Measurements from ENCODE around the gene CAMK4.

- TF ChIP-seq CTCF (conservative IDR thresholded peaks at IDR 0.05 in 1 of 2, IDR thresholded peaks at IDR 0.05 in 1 of 2; ENCODE audit: extremely low read depth in 1 of 2, insufficient read depth in 1 of 2, low read depth in 1 of 2, low read length in 2 of 2): no peak
- TF ChIP-seq EZH2 (IDR thresholded peaks at IDR 0.05; ENCODE audit: borderline replicate concordance, low read length): no peak
Measured at GRCh38 chr5:111511831-111512374, 287.7 kb downstream of the CAMK4 start.
